SK-N-SH (cell line): ENCODE measurements around the gene CPLX3. TPM values are rescaled to one million over a fixed set of nuclear protein-coding genes. Genes with fewer than 3 reads are reported as not detected.

Experiments
- CTCF ChIA-PET: fragments of 300-600, 350-600 bp; formaldehyde crosslinking; extraction: SDS; loops from one replicate; lab custom pipeline; 2021; lab: Yijun Ruan, JAX
- POLR2A ChIA-PET: fragments of 350-600 bp; sonication (Branson Sonifier 250); formaldehyde crosslinking; extraction: SDS; loops from one replicate; lab custom pipeline; 2020; ENCODE audit warnings: antibody characterized with exemption, inconsistent platforms; lab: Yijun Ruan, JAX
- DNase-seq: peaks from one replicate; pipeline ENCODE4 v3.0.0; 2012
- H2AFZ ChIP-seq: fragments of 200-600 bp; sonication (generic); 2 replicates; pipeline ENCODE4 v1.8.1; 2016; ENCODE audit warnings: antibody characterized with exemption, mild to moderate bottlenecking, low read depth
- H3F3A ChIP-seq: fragments of 200-600 bp; sonication (generic); replicated peaks from 2 replicates; pipeline ENCODE3; 2016; ENCODE audit warnings: antibody characterized with exemption, mild to moderate bottlenecking; ENCODE audit not compliant: insufficient read depth
- H3K27ac ChIP-seq, 2 experiments: fragments of 200-500 bp in 1 of 2; fragments of 200-600 bp in 1 of 2; sonication (Bioruptor generic) in 1 of 2; sonication (generic), shearing (Covaris generic) in 1 of 2; 2 replicates each; pipeline versions ENCODE4 v1.5.1 to v1.6.1; 2014 to 2016; ENCODE audit warnings: low read depth in 2 of 2, inconsistent platforms in 1 of 2, low read length in 1 of 2, mild to moderate bottlenecking in 1 of 2, mixed read lengths in 1 of 2
- H3K27me3 ChIP-seq: fragments of 200-600 bp; sonication (generic), shearing (Covaris generic); 2 replicates; pipeline ENCODE4 v1.6.1; 2016; ENCODE audit warnings: mixed run types; ENCODE audit not compliant: insufficient read depth
- H3K36me3 ChIP-seq, 2 experiments: fragments of 200-500 bp in 1 of 2; fragments of 200-600 bp in 1 of 2; sonication (Bioruptor generic) in 1 of 2; sonication (generic) in 1 of 2; replicated peaks in 1 of 2; 2 replicates each; pipeline versions ENCODE3 to v1.5.1; 2014 to 2016; ENCODE audit warnings: low read length in 1 of 2, mild to moderate bottlenecking in 1 of 2; ENCODE audit not compliant: insufficient read depth in 2 of 2, control insufficient read depth in 1 of 2
- H3K4me1 ChIP-seq, 2 experiments: fragments of 200-500 bp in 1 of 2; fragments of 200-600 bp in 1 of 2; sonication (Bioruptor generic) in 1 of 2; sonication (generic), shearing (Covaris generic) in 1 of 2; 2 replicates each; pipeline versions ENCODE4 v1.5.1 to v1.6.1; 2014 to 2016; ENCODE audit warnings: low read depth in 1 of 2, low read length in 1 of 2, mixed run types in 1 of 2; ENCODE audit not compliant: insufficient read depth in 2 of 2, control insufficient read depth in 1 of 2
- H3K4me2 ChIP-seq: fragments of 200-600 bp; sonication (generic), shearing (Covaris generic); 2 replicates; pipeline ENCODE4 v1.6.1; 2017; ENCODE audit warnings: mixed run types
- H3K4me3 ChIP-seq, 2 experiments: fragments of 200-500 bp in 1 of 2; fragments of 200-600 bp in 1 of 2; sonication (Bioruptor generic) in 1 of 2; sonication (generic), shearing (Covaris generic) in 1 of 2; 2 replicates each; pipeline versions ENCODE4 v1.5.1 to v1.8.1; 2014 to 2016; ENCODE audit warnings: low read depth in 2 of 2, inconsistent platforms in 1 of 2, low read length in 1 of 2, mild to moderate bottlenecking in 1 of 2, mixed read lengths in 1 of 2, moderate library complexity in 1 of 2
- H3K79me2 ChIP-seq: fragments of 200-600 bp; sonication (generic); 2 replicates; pipeline ENCODE4 v1.8.1; 2017; ENCODE audit warnings: mild to moderate bottlenecking; ENCODE audit not compliant: insufficient read depth
- H3K9ac ChIP-seq: fragments of 200-600 bp; sonication (generic); 2 replicates; pipeline ENCODE4 v1.6.1; 2017; ENCODE audit warnings: mixed run types
- H3K9me2 ChIP-seq: fragments of 200-600 bp; sonication (generic); 2 replicates; pipeline ENCODE4 v1.6.1; 2017; ENCODE audit warnings: mixed run types
- H3K9me3 ChIP-seq: fragments of 200-600 bp; sonication (generic); 2 replicates; pipeline ENCODE4 v1.6.1; 2017; ENCODE audit warnings: mixed run types, mild to moderate bottlenecking, moderate library complexity
- H4K20me1 ChIP-seq: fragments of 200-600 bp; sonication (generic); 2 replicates; pipeline ENCODE4 v1.6.1; 2017; ENCODE audit warnings: mild to moderate bottlenecking, mixed run types; ENCODE audit not compliant: insufficient read depth
- CHD2 ChIP-seq: fragments of 150-350 bp; IDR thresholded peaks from 2 replicates; pipeline ENCODE4 v1.6.1; 2018; ENCODE audit warnings: low read length; ENCODE audit not compliant: partially characterized antibody
- FOXM1 ChIP-seq: IDR thresholded peaks from 2 replicates; pipeline ENCODE4 v1.4.0; 2012; ENCODE audit warnings: low read depth, mild to moderate bottlenecking
- GATA2 ChIP-seq: sonication (generic); formaldehyde crosslinking; IDR thresholded peaks from 2 replicates; pipeline ENCODE4 v1.5.0; 2020; ENCODE audit warnings: mild to moderate bottlenecking, missing genetic modification reagents
- MEF2A ChIP-seq: IDR thresholded peaks from 2 replicates; pipeline ENCODE4 v1.4.0; 2012; ENCODE audit warnings: low read depth, borderline replicate concordance
- NRF1 ChIP-seq: IDR thresholded peaks from 2 replicates; pipeline ENCODE4 v1.6.1; 2012; ENCODE audit warnings: low read depth, mild to moderate bottlenecking, low read length
- WGBS: methylation state at CpG from one replicate; pipeline ENCODE4 v1.1.6; 2017; ENCODE audit warnings: low lambda C conversion rate; 5-methylcytosine and 5-hydroxymethylcytosine counted together
- polyA plus RNA-seq, 3 experiments: library from polyadenylated mRNA; depleted of rRNA; stranded (reverse); fragments of >200 nt; gene quantifications; 2 replicates each; pipeline ENCODE4 v1.2.3, GENCODE V29; 2012
- TF ChIP-seq, protein P1 (sequence below): fragments of 150-350 bp; IDR thresholded peaks from 2 replicates; pipeline ENCODE4 v1.6.1; 2016; ENCODE audit warnings: mild to moderate bottlenecking, low read depth, low read length
- TF ChIP-seq, protein P2 (sequence below): IDR thresholded peaks from 2 replicates; pipeline ENCODE4; 2012

The CPLX3 gene
- polyA plus RNA-seq, 1 of the 3 experiments (the other 2 are of a cell fraction) = not detected

DNA sequence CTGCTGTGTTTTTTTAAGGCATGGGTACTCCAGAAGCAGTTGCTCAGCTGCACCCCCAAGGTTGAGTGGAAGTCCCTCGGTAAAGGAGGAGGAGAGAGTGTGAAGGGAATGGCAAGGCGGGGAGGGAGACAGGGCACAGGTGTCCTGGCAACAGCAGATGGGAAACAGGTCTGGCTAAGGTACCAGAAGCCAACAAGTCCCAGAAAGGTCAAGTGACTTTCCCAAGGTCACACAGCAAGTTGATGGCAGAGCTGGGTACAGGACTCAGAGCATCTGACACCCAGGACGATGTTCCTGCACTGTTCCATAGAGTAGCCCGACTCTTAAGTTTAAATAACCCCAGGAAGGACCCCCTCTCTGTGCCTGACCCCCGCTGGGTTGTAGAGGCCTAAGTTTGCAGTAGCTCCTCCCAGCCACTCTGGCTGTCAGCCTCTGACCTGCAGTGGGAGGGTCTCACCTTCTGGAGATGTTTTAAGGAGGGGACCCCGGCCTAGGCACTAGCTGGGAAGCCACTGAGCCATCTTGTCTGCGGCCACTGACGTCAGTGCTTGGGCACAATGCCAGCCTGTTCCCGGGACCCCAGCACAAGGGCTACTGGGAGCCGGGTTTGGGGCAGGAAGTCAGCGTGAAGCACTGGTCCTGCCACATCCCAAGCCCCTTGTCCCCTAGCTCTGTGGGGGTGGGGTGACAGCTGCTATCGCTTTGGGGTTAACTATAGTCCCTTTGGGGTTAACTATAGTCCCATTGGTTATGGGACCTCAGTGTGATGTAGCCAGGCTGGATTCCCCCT is 34.0 kb upstream of the CPLX3 start:
- TF ChIP-seq, protein P1, sequence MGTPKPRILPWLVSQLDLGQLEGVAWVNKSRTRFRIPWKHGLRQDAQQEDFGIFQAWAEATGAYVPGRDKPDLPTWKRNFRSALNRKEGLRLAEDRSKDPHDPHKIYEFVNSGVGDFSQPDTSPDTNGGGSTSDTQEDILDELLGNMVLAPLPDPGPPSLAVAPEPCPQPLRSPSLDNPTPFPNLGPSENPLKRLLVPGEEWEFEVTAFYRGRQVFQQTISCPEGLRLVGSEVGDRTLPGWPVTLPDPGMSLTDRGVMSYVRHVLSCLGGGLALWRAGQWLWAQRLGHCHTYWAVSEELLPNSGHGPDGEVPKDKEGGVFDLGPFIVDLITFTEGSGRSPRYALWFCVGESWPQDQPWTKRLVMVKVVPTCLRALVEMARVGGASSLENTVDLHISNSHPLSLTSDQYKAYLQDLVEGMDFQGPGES = no peak
- TF ChIP-seq FOXM1 = no peak
- H3F3A ChIP-seq = peaks cover 14% of the 10 kb centered on the region
- H4K20me1 ChIP-seq = peaks cover 90% of the 10 kb centered on the region
- no peaks in the 10 kb centered on the region for H3K27me3 ChIP-seq
- H3K9ac ChIP-seq = no peak overlapping the region
- H3K27ac ChIP-seq = no peak overlapping the region
- 86% methylated on average over 7 of the region's 12 CpGs for WGBS
- H2AFZ ChIP-seq = no peak overlapping the region
- POLR2A ChIA-PET = no interaction called here
- no peaks in the 10 kb centered on the region for H3K9me3 ChIP-seq
- H3K9me2 ChIP-seq = no peaks in the 10 kb centered on the region
- H3K4me1 ChIP-seq = peaks cover 13 to 48% of the 10 kb centered on the region in 2 experiments
- H3K4me3 ChIP-seq = no peak overlapping the region
- peaks cover 91% of the 10 kb centered on the region for H3K79me2 ChIP-seq
- no peak overlapping the region for H3K4me2 ChIP-seq
- DNase-seq = no peak
- H3K36me3 ChIP-seq = no peaks in the 10 kb centered on the region
- CTCF ChIA-PET = interaction anchor here (0.6 to 4.6 kb wide), 16 partner anchors 7 to 976 kb away, joined by 3 to 50 read pairs (median 4); partner anchors contain the start of genes CSK and ULK3

DNA sequence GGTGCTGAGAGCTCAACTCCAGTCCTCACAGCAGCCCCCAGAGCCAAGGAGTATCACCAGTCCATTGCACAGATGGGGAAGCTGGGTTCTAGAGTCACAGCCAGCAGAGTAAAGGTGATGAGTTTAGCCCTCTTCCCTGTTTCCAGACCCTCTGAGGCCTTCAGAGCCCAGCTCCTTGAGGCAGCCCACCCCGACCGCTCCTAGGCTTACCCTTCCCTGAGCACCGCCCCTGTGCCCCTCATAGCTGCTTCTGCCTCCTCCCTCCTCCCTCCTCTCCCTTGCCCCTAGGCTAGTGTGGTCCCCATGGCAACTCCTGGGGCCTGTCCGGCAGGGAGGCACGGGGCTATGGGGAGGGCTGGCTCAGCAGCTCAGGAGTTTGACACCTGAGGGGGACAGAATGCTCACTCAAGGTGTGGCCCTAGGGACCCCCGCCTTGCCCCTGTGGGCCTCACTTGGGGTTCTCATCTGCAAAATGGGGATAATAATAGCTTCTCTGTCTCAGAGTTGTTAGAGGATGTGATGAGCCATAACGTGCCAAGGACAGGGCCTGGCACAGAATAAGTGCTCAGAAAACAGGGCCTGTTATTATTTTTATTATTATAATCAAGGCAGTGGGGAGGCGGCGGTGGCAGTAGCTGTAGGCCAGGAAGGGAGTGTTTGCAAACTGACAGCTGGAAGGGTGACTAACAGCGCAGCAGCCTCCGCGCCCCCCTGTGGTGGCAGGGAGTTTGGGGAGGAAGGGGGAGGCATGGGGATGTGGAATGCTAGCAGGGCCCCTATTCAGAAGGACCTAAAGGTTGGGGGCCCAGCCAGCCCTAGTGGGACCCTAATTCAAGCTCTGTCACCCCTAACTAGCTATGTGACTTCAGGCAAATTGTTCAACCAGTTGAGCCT is 33.0 kb upstream of the CPLX3 start:
- Histone ChIP-seq H3K9me2 (no peaks in the 10 kb centered on the region), H3F3A (peaks cover 14% of the 10 kb centered on the region), H3K36me3 (peaks cover 0 to 2% of the 10 kb centered on the region in 2 experiments), H3K79me2 (peaks cover 86% of the 10 kb centered on the region), H3K27ac (no peak overlapping the region; a peak in 1 of 4 replicates), H2AFZ (no peak overlapping the region), H3K4me1 (peaks cover 13 to 43% of the 10 kb centered on the region in 2 experiments), H3K4me2 (no peak overlapping the region), H3K9me3 (no peaks in the 10 kb centered on the region), H3K4me3 (no peak overlapping the region), H4K20me1 (peaks cover 90% of the 10 kb centered on the region), H3K9ac (no peak overlapping the region), H3K27me3 (no peaks in the 10 kb centered on the region)
- DNase-seq = no peak
- ChIA-PET POLR2A (interaction anchor here (1.2 kb wide), 1 partner anchor 105 kb away, joined by 3 read pairs; no protein-coding TSS in a partner anchor), CTCF (interaction anchor here (0.6 to 4.6 kb wide), 18 partner anchors 7 to 977 kb away, joined by 3 to 50 read pairs (median 3); partner anchors contain the start of genes CSK and ULK3)
- WGBS = 87% methylated on average over 11 of the region's 12 CpGs
- TF ChIP-seq NRF1 = no peak
- no peak for TF ChIP-seq CHD2
- TF ChIP-seq, protein P2, sequence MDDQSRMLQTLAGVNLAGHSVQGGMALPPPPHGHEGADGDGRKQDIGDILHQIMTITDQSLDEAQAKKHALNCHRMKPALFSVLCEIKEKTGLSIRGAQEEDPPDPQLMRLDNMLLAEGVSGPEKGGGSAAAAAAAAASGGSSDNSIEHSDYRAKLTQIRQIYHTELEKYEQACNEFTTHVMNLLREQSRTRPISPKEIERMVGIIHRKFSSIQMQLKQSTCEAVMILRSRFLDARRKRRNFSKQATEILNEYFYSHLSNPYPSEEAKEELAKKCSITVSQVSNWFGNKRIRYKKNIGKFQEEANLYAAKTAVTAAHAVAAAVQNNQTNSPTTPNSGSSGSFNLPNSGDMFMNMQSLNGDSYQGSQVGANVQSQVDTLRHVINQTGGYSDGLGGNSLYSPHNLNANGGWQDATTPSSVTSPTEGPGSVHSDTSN = no peak
- no peak for TF ChIP-seq GATA2 (CRISPR knock-in tag)
- TF ChIP-seq MEF2A = no peak
